IMR-90 (cell line): ENCODE data around the gene CRYGA. TPM values are rescaled to one million over a fixed set of nuclear protein-coding genes. Genes with fewer than 3 reads are reported as not detected.
A peak's percentile ranks its signal among the peaks of the same experiment; 100 is the strongest.

ENCODE experiments used
- ATAC-seq: fragments of 200-7000 bp; cut with Tn5 transposase; 2 replicates; pipeline ENCODE4 v1.9.1; 2020; ENCODE audit warnings: low read depth, mild to moderate bottlenecking, moderate library complexity
- BruUV-seq: library from RNA; stranded (reverse); fragments of 400-500 nt; replicated peaks from 2 replicates; lab custom pipeline; 2021; lab: Mats Ljungman, UMichigan
- CTCF ChIA-PET: fragments of 300-600 bp; formaldehyde crosslinking; extraction: SDS; loops from one replicate; lab custom pipeline; 2021; ENCODE audit warnings: antibody characterized with exemption; lab: Yijun Ruan, JAX
- POLR2A ChIA-PET: fragments of 300-600 bp; sonication (Branson Sonifier 250); formaldehyde crosslinking; loops from one replicate; lab custom pipeline; 2022; ENCODE audit warnings: antibody characterized with exemption; ENCODE audit not compliant: unreplicated experiment; lab: Charles Lee
- DNase-seq: peaks from one replicate; pipeline ENCODE4 v3.0.0; 2013
- H2AFZ ChIP-seq: replicated peaks from 2 replicates; pipeline ENCODE3; 2013; ENCODE audit warnings: low read length, mild to moderate bottlenecking; ENCODE audit not compliant: poor library complexity
- H2AK5ac ChIP-seq: 2 replicates; pipeline ENCODE4 v1.6.1; 2013; ENCODE audit warnings: low read depth, low read length, inconsistent platforms
- H2AK9ac ChIP-seq: replicated peaks from 2 replicates; pipeline ENCODE3; 2013; ENCODE audit warnings: mild to moderate bottlenecking, low read depth, low read length, moderate library complexity; ENCODE audit not compliant: poor library complexity
- H2BK120ac ChIP-seq: 2 replicates; pipeline ENCODE4 v1.6.1; 2013; ENCODE audit warnings: low read depth, low read length, inconsistent platforms
- H2BK15ac ChIP-seq: 3 replicates; pipeline ENCODE4 v1.6.1; 2013; ENCODE audit warnings: low read depth, low read length, inconsistent platforms
- H2BK20ac ChIP-seq: 2 replicates; pipeline ENCODE4 v1.6.1; 2013; ENCODE audit warnings: low read depth, mild to moderate bottlenecking, inconsistent platforms, low read length, moderate library complexity
- H2BK5ac ChIP-seq: 2 replicates; pipeline ENCODE4 v1.6.1; 2013; ENCODE audit warnings: mild to moderate bottlenecking, low read depth, low read length, inconsistent platforms; ENCODE audit not compliant: poor library complexity, severe bottlenecking
- H3K14ac ChIP-seq: replicated peaks from 2 replicates; pipeline ENCODE4 v1.6.1; 2013; ENCODE audit warnings: low read depth, low read length, inconsistent platforms
- H3K18ac ChIP-seq: 2 replicates; pipeline ENCODE4 v1.6.1; 2013; ENCODE audit warnings: low read depth, low read length, control low read depth
- H3K23ac ChIP-seq: 2 replicates; pipeline ENCODE4 v1.6.1; 2013; ENCODE audit warnings: low read depth, low read length, inconsistent platforms
- H3K27ac ChIP-seq: 2 replicates; pipeline ENCODE4 v1.5.1; 2013; ENCODE audit warnings: mild to moderate bottlenecking, control low read depth, low read length; ENCODE audit not compliant: insufficient read depth
- H3K27me3 ChIP-seq: 2 replicates; pipeline ENCODE4 v1.6.1; 2013; ENCODE audit warnings: low read length; ENCODE audit not compliant: control insufficient read depth, insufficient read depth
- H3K36me3 ChIP-seq: 2 replicates; pipeline ENCODE4 v1.6.1; 2013; ENCODE audit warnings: low read length, mixed read lengths; ENCODE audit not compliant: control insufficient read depth, insufficient read depth
- H3K4ac ChIP-seq: 2 replicates; pipeline ENCODE4 v1.6.1; 2013; ENCODE audit warnings: low read depth, low read length, inconsistent platforms
- H3K4me1 ChIP-seq: 2 replicates; pipeline ENCODE4 v1.6.1; 2013; ENCODE audit warnings: low read length, mixed read lengths; ENCODE audit not compliant: control insufficient read depth, insufficient read depth
- H3K4me2 ChIP-seq: 2 replicates; pipeline ENCODE4 v1.6.1; 2013; ENCODE audit warnings: low read depth, mild to moderate bottlenecking, control low read depth, low read length, moderate library complexity
- H3K4me3 ChIP-seq: 2 replicates; pipeline ENCODE4 v1.5.1; 2013; ENCODE audit warnings: low read depth, mild to moderate bottlenecking, control low read depth, low read length, moderate library complexity; ENCODE audit not compliant: insufficient read depth
- H3K56ac ChIP-seq: 2 replicates; pipeline ENCODE4 v1.6.1; 2013; ENCODE audit warnings: low read length, inconsistent platforms; ENCODE audit not compliant: insufficient read depth; ENCODE audit errors: extremely low read depth
- H3K79me1 ChIP-seq, 2 experiments: 2 replicates each; pipeline ENCODE4 v1.6.1; 2013; ENCODE audit warnings: low read length in 2 of 2, inconsistent platforms in 1 of 2, low read depth in 1 of 2
- H3K9ac ChIP-seq: 2 replicates; pipeline ENCODE4 v1.6.1; 2013; ENCODE audit warnings: low read depth, low read length, control low read depth
- H3K9me1 ChIP-seq: 2 replicates; pipeline ENCODE4 v1.6.1; 2013; ENCODE audit warnings: low read length, inconsistent platforms; ENCODE audit not compliant: insufficient read depth
- H3K9me3 ChIP-seq: 2 replicates; pipeline ENCODE4 v1.6.1; 2013; ENCODE audit warnings: low read length; ENCODE audit not compliant: control insufficient read depth, insufficient read depth
- H4K20me1 ChIP-seq: 2 replicates; pipeline ENCODE4 v1.6.1; 2013; ENCODE audit warnings: low read length, inconsistent platforms; ENCODE audit not compliant: insufficient read depth
- H4K5ac ChIP-seq: 2 replicates; pipeline ENCODE4 v1.6.1; 2013; ENCODE audit warnings: mild to moderate bottlenecking, low read depth, low read length, control low read depth
- H4K8ac ChIP-seq, 2 experiments: 2 replicates each; pipeline ENCODE4 v1.6.1; 2013; ENCODE audit warnings: low read depth in 2 of 2, low read length in 2 of 2, control low read depth in 1 of 2, inconsistent platforms in 1 of 2
- H4K91ac ChIP-seq: 2 replicates; pipeline ENCODE4 v1.6.1; 2013; ENCODE audit warnings: low read depth, low read length, inconsistent platforms; ENCODE audit not compliant: insufficient read depth
- BHLHE40 ChIP-seq: fragments of 150-350 bp; IDR thresholded peaks from 2 replicates; pipeline ENCODE4 v1.6.1; 2016; ENCODE audit warnings: mild to moderate bottlenecking, low read depth, low read length
- CEBPB ChIP-seq: IDR thresholded peaks from 2 replicates; pipeline ENCODE4 v1.6.1; 2012; ENCODE audit warnings: low read depth, low read length, improper control_type of control experiment
- CHD1 ChIP-seq: IDR thresholded peaks from 2 replicates; pipeline ENCODE4 v1.6.1; 2012; ENCODE audit warnings: low read depth, low read length, improper control_type of control experiment
- ELK1 ChIP-seq: fragments of 150-350 bp; IDR thresholded peaks from 2 replicates; pipeline ENCODE4 v1.6.1; 2016; ENCODE audit warnings: low read depth, mild to moderate bottlenecking, low read length, moderate library complexity, borderline replicate concordance
- FOS ChIP-seq: fragments of 150-350 bp; IDR thresholded peaks from 2 replicates; pipeline ENCODE4 v1.6.1; 2016; ENCODE audit warnings: low read depth, low read length
- MAFK ChIP-seq: IDR thresholded peaks from 2 replicates; pipeline ENCODE4 v1.6.1; 2012; ENCODE audit warnings: low read depth, low read length, improper control_type of control experiment
- MAZ ChIP-seq: IDR thresholded peaks from 2 replicates; pipeline ENCODE4 v1.6.1; 2012; ENCODE audit warnings: low read depth, mild to moderate bottlenecking, low read length, improper control_type of control experiment, moderate library complexity, borderline replicate concordance
- MXI1 ChIP-seq: IDR thresholded peaks from 2 replicates; pipeline ENCODE4 v1.6.1; 2012; ENCODE audit warnings: low read depth, mild to moderate bottlenecking, low read length, moderate library complexity, borderline replicate concordance
- NFE2L2 ChIP-seq: fragments of 150-350 bp; IDR thresholded peaks from 2 replicates; pipeline ENCODE4 v1.6.1; 2016; ENCODE audit warnings: low read depth, mild to moderate bottlenecking, low read length
- POLR2A ChIP-seq: IDR thresholded peaks from 2 replicates; pipeline ENCODE4 v1.6.1; 2012; ENCODE audit warnings: mild to moderate bottlenecking, low read depth, low read length
- RAD21 ChIP-seq: IDR thresholded peaks from 2 replicates; pipeline ENCODE4 v1.6.1; 2012; ENCODE audit warnings: low read length, improper control_type of control experiment
- RCOR1 ChIP-seq: IDR thresholded peaks from 2 replicates; pipeline ENCODE4 v1.6.1; 2012; ENCODE audit warnings: mild to moderate bottlenecking, low read length, improper control_type of control experiment; ENCODE audit not compliant: insufficient replicate concordance
- RFX5 ChIP-seq: IDR thresholded peaks from 2 replicates; pipeline ENCODE4 v1.8.0; 2012; ENCODE audit warnings: low read depth, mild to moderate bottlenecking, low read length, moderate library complexity
- SMC3 ChIP-seq: fragments of 150-350 bp; IDR thresholded peaks from 2 replicates; pipeline ENCODE4 v1.6.1; 2016; ENCODE audit warnings: low read depth, mild to moderate bottlenecking, antibody characterized with exemption, low read length, moderate library complexity
- WGBS, 2 experiments: methylation state at CpG; one replicate each; pipeline versions ENCODE4 v1.1.5 to v1.1.7; 2013; ENCODE audit warnings: missing lambda C conversion rate in 2 of 2; ENCODE audit not compliant: insufficient read length in 1 of 2; ENCODE audit errors: extremely low coverage in 2 of 2; 5-methylcytosine and 5-hydroxymethylcytosine counted together
- dilution Hi-C: fragments of 300-500 bp; cut with HindIII; formaldehyde crosslinking; loops from one replicate; pipeline ENCODE4 v1.14.3; 2018; ENCODE audit warnings: low sequenced_read_pairs; ENCODE audit not compliant: unreplicated experiment
- in situ Hi-C: fragments of 300-500 bp; cut with MboI; formaldehyde crosslinking; loops from 3 replicates; pipeline ENCODE4 v1.14.3; 2019; ENCODE audit warnings: low sequenced_read_pairs, inconsistent platforms, mixed read lengths
- intact Hi-C: fragments of 100-400 bp; cut with micrococcal nuclease; formaldehyde crosslinking; loops from 2 replicates; pipeline ENCODE4 v1.10.0; 2022
- polyA plus RNA-seq, 3 experiments: library from polyadenylated mRNA; depleted of rRNA; stranded (reverse); fragments of >200 nt; gene quantifications; 2 replicates each; pipeline ENCODE4 v1.2.3, GENCODE V29; 2012; ENCODE audit warnings: low replicate concordance in 1 of 3
- total RNA-seq: library from RNA; depleted of rRNA; stranded (reverse); fragments of >200 nt; gene quantifications from 2 replicates; pipeline ENCODE4 v1.2.3, GENCODE V29; 2012
- TF ChIP-seq, protein P1 (sequence below): conservative IDR thresholded peaks from 2 replicates; pipeline ENCODE4 v1.5.1; 2012; ENCODE audit warnings: mild to moderate bottlenecking, low read depth, low read length, improper control_type of control experiment
- TF ChIP-seq, protein P2 (sequence below): fragments of 150-350 bp; IDR thresholded peaks from 2 replicates; pipeline ENCODE4 v1.6.1; 2017; ENCODE audit warnings: mild to moderate bottlenecking, antibody characterized with exemption, low read length, low read depth

Gene CRYGA
- total and polyA plus RNA-seq, 2 of the 4 experiments (the other 2 are of a cell fraction): not detected

GRCh38 chr2:208208335-208209085 lies 45.1 kb upstream of the CRYGA start:
- H3K56ac ChIP-seq: no peak overlapping the region
- H2AFZ ChIP-seq: no peak overlapping the region
- no peak overlapping the region for H3K4ac ChIP-seq
- no peak overlapping the region for H4K91ac ChIP-seq
- H2AK9ac ChIP-seq: peak overlapping the region; percentile 45
- no peak overlapping the region for H2BK20ac ChIP-seq
- no peak overlapping the region for H2BK120ac ChIP-seq
- no peak overlapping the region for H3K27ac ChIP-seq
- no peak overlapping the region for H2BK5ac ChIP-seq
- no peak overlapping the region for H3K23ac ChIP-seq
- H3K14ac ChIP-seq: no peak overlapping the region
- dilution Hi-C loops: no loop called here
- H4K20me1 ChIP-seq: no peaks in the 10 kb centered on the region
- H3K79me1 ChIP-seq: no peaks in the 10 kb centered on the region
- WGBS, 2 experiments: no CpG with 5 or more reads among the region's 9 CpGs
- no peaks in the 10 kb centered on the region; the same call in 1 of the 2 replicates for H3K27me3 ChIP-seq
- H3K36me3 ChIP-seq: no peaks in the 10 kb centered on the region
- no TSS peak for BruUV-seq
- no peak overlapping the region for H3K4me3 ChIP-seq
- no peak for DNase-seq
- H3K9ac ChIP-seq: no peak overlapping the region
- ATAC-seq: no peak
- ChIA-PET POLR2A (no interaction called here), CTCF (no interaction called here)
- H4K8ac ChIP-seq: no peak overlapping the region
- no peaks in the 10 kb centered on the region for H3K4me1 ChIP-seq
- in situ Hi-C loops: no loop called here
- H3K18ac ChIP-seq: no peak overlapping the region
- no peak overlapping the region for H4K5ac ChIP-seq
- TF ChIP-seq ELK1 (no peak), MAZ (no peak), MXI1 (no peak), CEBPB (no peak), SMC3 (no peak), FOS (no peak), MAFK (no peak), NFE2L2 (no peak), BHLHE40 (no peak), POLR2A (no peak), CHD1 (no peak), RCOR1 (no peak), RFX5 (no peak), RAD21 (no peak)
- TF ChIP-seq, protein P1, sequence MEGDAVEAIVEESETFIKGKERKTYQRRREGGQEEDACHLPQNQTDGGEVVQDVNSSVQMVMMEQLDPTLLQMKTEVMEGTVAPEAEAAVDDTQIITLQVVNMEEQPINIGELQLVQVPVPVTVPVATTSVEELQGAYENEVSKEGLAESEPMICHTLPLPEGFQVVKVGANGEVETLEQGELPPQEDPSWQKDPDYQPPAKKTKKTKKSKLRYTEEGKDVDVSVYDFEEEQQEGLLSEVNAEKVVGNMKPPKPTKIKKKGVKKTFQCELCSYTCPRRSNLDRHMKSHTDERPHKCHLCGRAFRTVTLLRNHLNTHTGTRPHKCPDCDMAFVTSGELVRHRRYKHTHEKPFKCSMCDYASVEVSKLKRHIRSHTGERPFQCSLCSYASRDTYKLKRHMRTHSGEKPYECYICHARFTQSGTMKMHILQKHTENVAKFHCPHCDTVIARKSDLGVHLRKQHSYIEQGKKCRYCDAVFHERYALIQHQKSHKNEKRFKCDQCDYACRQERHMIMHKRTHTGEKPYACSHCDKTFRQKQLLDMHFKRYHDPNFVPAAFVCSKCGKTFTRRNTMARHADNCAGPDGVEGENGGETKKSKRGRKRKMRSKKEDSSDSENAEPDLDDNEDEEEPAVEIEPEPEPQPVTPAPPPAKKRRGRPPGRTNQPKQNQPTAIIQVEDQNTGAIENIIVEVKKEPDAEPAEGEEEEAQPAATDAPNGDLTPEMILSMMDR: no peak
- TF ChIP-seq, protein P2, sequence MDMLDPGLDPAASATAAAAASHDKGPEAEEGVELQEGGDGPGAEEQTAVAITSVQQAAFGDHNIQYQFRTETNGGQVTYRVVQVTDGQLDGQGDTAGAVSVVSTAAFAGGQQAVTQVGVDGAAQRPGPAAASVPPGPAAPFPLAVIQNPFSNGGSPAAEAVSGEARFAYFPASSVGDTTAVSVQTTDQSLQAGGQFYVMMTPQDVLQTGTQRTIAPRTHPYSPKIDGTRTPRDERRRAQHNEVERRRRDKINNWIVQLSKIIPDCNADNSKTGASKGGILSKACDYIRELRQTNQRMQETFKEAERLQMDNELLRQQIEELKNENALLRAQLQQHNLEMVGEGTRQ: no peak
- intact Hi-C loops: no loop called here
- no peak overlapping the region for H2BK15ac ChIP-seq
- no peak overlapping the region for H2AK5ac ChIP-seq
- H3K4me2 ChIP-seq: no peak overlapping the region
- no peaks in the 10 kb centered on the region for H3K9me1 ChIP-seq
- no peaks in the 10 kb centered on the region for H3K9me3 ChIP-seq
